HG03139 (cell line): Measurements from ENCODE around the gene ACSF2.
"Not testable (repeated sequence)": the region's sequence is repeated elsewhere in the genome, so short reads cannot be mapped to it uniquely, and the experiment has no call there.

Experiments
- ATAC-seq: cut with Tn5 transposase; IDR thresholded peaks from one replicate; pipeline ENCODE4 v1.9.1; 2021; ENCODE audit not compliant: unreplicated experiment

Gene ACSF2

GRCh38 chr17:50462446-50462845 is 36.4 kb downstream of the ACSF2 start:
- ATAC-seq = no peak

GRCh38 chr17:50464121-50464520 is 38.1 kb downstream of the ACSF2 start:
- no peak for ATAC-seq

GRCh38 chr17:50464736-50465135 is 38.7 kb downstream of the ACSF2 start:
- ATAC-seq = no peak

- no peak for ATAC-seq
Observed at GRCh38 chr17:50465171-50465570, 39.2 kb downstream of the ACSF2 start.

- ATAC-seq = no peak
Observed at GRCh38 chr17:50465635-50466034, 39.6 kb downstream of the ACSF2 start.

GRCh38 chr17:50466371-50467113 is 40.5 kb downstream of the ACSF2 start:
- ATAC-seq = no peak

GRCh38 chr17:50467114-50467854 is 41.3 kb downstream of the ACSF2 start:
- no peak for ATAC-seq

GRCh38 chr17:50467855-50468303 is 41.9 kb downstream of the ACSF2 start:
- no peak for ATAC-seq

GRCh38 chr17:50468304-50469207 is 42.5 kb downstream of the ACSF2 start, which contains the start of gene CHAD:
CHAD (minus strand) TSS chr17:50468880; CDS start chr17:50468813, 67 bp downstream.
- ATAC-seq = no peak

- no peak for ATAC-seq
Observed at GRCh38 chr17:50469208-50469605, 43.2 kb downstream of the ACSF2 start.

- no peak for ATAC-seq
Observed at GRCh38 chr17:50469671-50470305, 43.8 kb downstream of the ACSF2 start.

- ATAC-seq = no peak
Observed at GRCh38 chr17:50470426-50470825, 44.4 kb downstream of the ACSF2 start.

GRCh38 chr17:50471009-50471905 is 45.2 kb downstream of the ACSF2 start:
- no peak for ATAC-seq

GRCh38 chr17:50472286-50472685 is 46.3 kb downstream of the ACSF2 start:
- no peak for ATAC-seq

- not testable (repeated sequence) for ATAC-seq
Observed at GRCh38 chr17:50472761-50473161, 46.7 kb downstream of the ACSF2 start.

GRCh38 chr17:50473901-50474300 is 47.9 kb downstream of the ACSF2 start:
- no peak for ATAC-seq

- no peak for ATAC-seq
Observed at GRCh38 chr17:50474523-50474922, 48.5 kb downstream of the ACSF2 start.

GRCh38 chr17:50475362-50475761 is 49.3 kb downstream of the ACSF2 start:
- no peak for ATAC-seq

GRCh38 chr17:50475775-50476544 is 49.9 kb downstream of the ACSF2 start:
- not testable (repeated sequence) for ATAC-seq
